Endometrial microvascular endothelial cells (primary cell): ENCODE measurements around the gene ATP10A. TPM values are rescaled to one million over a fixed set of nuclear protein-coding genes. Genes with fewer than 3 reads are reported as not detected.

Source experiments
- in situ Hi-C: cut with HindIII; loops from 2 replicates; pipeline ENCODE4 v1.10.0; 2017; ENCODE audit warnings: low sequenced_read_pairs, low pct_unique_long_range_greater_than_20kb; ENCODE audit errors: inconsistent ontology term
- total RNA-seq: library from RNA; depleted of rRNA; stranded (reverse); fragments of >200 nt; gene quantifications from one replicate; pipeline ENCODE4 v1.2.3, GENCODE V29; 2015; ENCODE audit errors: inconsistent ontology term

Gene ATP10A
- total RNA-seq, 1 donor from 2014 or later, result 0.09 TPM

DNA sequence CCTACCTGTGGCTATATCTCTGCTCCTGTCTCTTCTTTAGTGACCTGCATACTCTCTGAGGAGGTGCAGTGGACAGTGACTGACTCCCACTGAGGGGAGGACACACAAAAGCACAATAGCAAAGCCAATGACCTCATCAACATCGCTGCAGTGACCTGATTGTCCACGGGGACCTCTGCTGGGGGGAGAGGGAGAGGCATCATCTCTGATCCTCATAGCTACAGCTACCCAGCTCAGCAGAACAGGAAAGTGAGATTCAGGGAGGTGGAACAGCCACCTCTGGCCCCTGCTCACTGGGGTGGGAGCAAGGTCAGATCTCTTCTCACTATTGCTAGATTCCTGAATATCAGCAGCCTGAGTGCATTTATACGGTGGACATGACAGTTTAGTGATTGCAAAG lies 179.2 kb downstream of the ATP10A start:
- in situ Hi-C loops, result no loop called here

GRCh38 chr15:25683415-25683814 lies 179.7 kb downstream of the ATP10A start:
- in situ Hi-C loops, result no loop called here

DNA sequence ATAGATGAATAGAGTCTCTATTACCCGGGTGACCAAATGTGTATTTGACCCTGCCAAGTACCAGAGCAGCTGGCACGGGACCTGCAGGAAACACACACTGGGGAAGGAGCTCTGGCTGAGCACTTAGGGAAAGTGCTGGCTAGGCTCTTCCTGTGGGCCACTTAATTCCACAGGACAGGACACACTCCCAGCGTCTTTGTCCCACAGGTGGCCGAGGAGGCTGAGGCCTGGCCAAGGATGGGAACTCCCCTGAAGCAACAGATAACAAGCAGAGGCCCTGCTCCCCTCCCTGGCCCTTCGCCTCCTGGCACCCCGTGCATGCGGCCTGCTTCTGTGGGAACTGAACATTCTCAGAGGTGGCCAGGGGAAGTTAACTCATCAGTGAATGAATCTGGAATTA lies 180.8 kb downstream of the ATP10A start:
- in situ Hi-C loops, result no loop called here

DNA sequence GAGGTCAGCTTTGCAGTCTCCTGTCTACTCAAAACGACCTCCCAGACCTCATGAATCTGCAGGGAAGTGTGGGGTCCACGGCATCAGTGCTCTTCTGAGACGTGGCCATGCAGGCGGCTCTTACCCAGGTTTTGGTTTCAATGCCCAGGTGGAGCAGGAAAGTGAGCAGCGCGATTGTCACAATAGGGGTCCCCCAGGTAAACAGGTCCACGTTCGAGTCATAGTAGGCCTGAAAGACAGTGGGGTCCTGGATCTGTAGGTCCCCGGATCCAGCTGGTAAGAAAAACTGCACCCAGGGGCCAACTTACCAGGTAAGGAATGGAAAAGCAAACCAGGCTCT lies 182.5 kb downstream of the ATP10A start:
- in situ Hi-C loops, result no loop called here

- in situ Hi-C loops, result no loop called here
Observed at GRCh38 chr15:25679964-25680685, 183.0 kb downstream of the ATP10A start.

DNA sequence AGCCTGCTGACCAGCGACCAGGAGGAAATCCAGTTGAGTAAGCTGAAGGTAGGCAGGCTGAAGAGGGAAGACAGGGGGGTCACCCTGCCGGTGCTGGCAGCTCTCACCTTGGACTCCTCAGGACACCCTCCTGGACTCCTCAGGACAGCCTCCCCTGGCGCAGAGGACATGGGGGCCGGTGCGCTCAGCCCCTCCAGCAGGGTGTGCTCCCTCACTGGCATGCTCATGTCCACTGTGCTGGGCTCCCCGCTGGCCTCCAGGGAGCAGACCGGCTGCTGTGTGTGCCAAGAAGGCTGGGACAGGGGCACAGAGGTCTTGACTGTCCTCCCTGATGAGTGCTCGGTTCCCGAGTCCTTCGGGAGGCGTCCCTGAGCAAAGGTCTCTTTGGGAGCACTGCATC lies 183.6 kb downstream of the ATP10A start:
- in situ Hi-C loops, result no loop called here

GRCh38 chr15:25678500-25678855 lies 184.6 kb downstream of the ATP10A start:
- in situ Hi-C loops, result no loop called here

DNA sequence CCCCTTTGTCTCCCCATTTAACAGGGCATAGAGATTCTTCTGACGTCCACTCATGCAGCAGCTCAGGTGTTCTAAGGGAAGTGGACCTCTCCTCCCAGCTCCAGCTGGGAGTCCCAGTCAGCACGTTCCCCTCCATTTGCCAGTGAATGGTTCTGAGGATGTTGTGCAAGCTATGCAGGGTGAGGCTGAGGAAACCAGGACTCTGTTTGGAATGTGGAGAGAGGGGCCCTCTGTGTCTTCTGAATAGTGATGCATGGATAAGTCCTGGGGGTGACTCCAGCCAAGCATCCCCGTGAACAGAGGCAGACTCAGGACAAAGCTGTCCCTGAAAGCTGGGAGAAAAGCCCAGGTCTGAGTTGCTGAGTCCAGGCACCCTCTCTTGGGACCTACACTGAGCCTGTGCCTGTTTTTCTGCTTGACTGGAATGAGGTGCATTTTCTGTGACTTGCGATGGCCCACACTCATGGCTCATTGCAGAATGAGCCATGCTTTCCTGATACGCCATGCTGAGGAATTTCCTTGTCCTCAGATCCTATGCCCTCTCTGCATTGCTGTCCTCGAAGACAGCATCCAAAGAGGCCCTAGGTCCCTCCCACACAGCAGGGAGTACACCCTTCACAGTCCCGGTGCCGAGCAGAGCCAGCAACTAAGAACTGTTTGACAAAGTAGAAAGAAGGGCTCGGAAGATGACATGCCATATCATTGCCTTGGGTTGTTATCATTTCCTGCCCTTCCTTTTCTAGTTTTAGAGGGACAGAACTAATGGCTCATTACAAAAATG lies 185.2 kb downstream of the ATP10A start:
- in situ Hi-C loops, result no loop called here

DNA sequence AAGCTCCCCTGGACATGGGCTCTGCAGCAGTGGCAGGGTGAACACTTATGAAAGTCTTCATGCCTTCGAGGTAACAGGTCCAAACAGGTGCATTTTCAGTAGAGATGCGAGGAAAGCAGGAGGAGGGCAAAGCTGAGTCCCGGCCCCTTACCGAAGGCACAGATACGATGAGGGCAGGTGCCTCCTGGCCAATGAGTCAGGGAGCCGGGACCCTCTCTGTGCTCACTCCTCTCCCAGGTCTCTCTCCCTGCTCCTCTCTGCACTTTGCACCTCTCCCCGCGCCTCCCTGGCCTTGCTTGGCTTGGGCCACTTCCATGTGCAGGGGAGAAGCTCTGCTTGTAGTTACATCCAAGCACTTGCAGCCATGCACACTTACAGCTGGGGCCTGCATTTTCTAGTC lies 187.1 kb downstream of the ATP10A start:
- in situ Hi-C loops, result no loop called here

- in situ Hi-C loops, result no loop called here
Observed at GRCh38 chr15:25675396-25675795, 187.7 kb downstream of the ATP10A start.

DNA sequence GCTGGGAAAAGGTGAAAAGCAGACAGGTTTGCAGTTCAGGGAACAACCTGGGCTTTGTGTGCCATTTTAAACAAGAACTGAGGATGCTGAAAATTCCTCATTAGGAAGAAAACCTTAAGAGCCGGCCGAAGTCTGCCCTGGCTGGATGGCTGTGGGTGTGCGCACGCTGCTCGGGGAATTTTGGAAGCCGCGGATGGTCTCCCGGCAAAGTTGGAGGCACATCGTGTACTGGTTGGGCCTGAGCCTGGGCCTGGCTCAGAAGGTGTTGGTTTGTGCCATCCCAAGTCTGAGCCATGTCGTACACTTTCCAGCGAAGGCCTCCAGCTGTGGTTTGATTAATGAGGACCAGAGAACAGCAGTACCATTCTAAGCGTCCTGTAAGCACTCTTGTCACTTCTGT lies 188.2 kb downstream of the ATP10A start:
- in situ Hi-C loops, result no loop called here

GRCh38 chr15:25673972-25674371 lies 189.2 kb downstream of the ATP10A start:
- in situ Hi-C loops, result no loop called here

GRCh38 chr15:25673351-25673750 lies 189.8 kb downstream of the ATP10A start:
- in situ Hi-C loops, result no loop called here

DNA sequence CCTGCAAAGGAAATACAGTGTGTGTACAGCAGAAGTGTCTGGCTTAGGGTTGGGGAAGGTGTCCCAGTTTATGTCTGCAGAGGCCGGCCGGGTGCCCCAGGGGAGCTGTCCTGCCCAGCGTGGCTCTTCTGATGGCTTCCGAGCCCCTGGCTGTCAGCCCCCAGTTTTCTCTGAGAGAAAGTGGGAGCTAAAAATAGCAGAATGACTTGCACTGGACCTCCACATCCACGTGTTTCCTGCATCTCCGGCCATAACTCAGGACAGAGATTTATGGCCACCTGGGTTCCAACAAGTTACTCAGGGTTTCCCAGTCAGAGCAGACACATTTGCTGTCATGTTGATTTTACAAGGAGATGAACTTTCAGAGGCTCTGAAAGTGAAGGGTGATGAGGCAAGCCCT lies 192.0 kb downstream of the ATP10A start:
- in situ Hi-C loops, result no loop called here

DNA sequence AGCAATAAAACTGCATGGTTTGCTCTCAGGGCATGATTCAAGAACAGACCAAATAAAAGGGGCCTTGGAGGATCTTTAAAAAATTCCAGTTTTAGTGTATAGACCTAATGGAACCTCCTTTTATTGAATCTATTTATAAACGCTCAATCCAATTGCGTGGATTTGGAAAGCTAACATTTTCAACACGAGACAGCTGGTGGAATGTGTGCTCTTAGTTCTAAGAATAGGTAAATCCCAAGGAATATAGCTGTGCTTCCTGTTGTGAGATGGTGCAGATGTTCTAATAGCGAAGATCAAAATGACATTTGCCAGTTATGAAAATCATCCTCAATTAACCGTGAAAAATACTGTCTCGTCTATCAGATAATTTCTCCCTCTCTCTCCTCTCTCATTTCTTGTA lies 192.5 kb downstream of the ATP10A start:
- in situ Hi-C loops, result no loop called here

- in situ Hi-C loops, result no loop called here
Observed at GRCh38 chr15:25670025-25670554, 193.0 kb downstream of the ATP10A start.

DNA sequence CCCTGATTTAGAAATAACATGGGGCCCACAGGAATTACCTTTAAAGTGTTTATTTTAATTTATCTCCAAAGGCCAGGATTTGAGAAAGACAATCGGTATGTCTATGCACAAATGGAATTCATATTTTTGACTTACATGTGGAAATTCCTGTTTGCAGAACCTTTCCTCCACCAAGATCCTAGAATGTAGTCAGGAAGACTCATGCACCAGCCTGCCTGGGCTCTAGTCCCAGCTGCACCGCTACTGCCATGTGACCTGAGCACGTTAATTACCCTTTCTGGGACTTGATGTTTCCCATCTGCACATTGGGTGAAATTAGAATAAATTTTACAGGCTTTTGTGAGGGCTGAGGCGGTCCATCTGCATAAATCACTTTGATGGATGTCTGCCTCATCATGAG lies 194.2 kb downstream of the ATP10A start:
- in situ Hi-C loops, result no loop called here

DNA sequence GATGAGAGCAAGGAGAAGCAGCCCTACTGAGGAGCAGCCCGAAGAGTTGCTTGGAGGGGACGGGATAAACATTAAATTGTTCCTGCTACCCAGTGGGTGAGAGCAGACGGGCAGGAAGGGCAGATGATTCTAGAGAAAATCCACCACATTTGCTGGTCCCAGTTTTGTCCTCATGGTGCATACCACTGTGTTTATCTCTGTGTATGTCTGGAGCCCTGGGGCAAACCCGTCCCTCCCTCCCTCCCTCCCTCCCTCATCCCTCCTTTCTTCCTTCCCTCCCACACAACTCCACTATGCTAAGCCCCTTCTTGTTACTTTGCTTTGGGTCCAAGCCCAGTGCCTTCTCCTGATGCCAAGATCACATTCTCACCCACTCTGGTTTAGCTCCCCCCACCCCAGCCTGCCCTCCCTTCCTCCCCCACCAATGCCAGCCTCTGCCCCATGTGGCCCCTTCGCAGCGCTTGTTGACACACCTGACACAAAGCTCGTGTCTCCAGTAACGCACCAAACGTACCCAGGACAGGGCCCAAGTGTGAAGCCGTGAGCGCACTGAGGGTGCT lies 194.8 kb downstream of the ATP10A start:
- in situ Hi-C loops, result no loop called here

GRCh38 chr15:25667829-25668228 lies 195.3 kb downstream of the ATP10A start:
- in situ Hi-C loops, result no loop called here

- in situ Hi-C loops, result no loop called here
Observed at GRCh38 chr15:25665913-25666312, 197.2 kb downstream of the ATP10A start.
